ENCODE data around the gene AK9.

- TF ChIP-seq EZH2 (IDR thresholded peaks at IDR 0.05) = no peak
- TF ChIP-seq, protein P1, sequence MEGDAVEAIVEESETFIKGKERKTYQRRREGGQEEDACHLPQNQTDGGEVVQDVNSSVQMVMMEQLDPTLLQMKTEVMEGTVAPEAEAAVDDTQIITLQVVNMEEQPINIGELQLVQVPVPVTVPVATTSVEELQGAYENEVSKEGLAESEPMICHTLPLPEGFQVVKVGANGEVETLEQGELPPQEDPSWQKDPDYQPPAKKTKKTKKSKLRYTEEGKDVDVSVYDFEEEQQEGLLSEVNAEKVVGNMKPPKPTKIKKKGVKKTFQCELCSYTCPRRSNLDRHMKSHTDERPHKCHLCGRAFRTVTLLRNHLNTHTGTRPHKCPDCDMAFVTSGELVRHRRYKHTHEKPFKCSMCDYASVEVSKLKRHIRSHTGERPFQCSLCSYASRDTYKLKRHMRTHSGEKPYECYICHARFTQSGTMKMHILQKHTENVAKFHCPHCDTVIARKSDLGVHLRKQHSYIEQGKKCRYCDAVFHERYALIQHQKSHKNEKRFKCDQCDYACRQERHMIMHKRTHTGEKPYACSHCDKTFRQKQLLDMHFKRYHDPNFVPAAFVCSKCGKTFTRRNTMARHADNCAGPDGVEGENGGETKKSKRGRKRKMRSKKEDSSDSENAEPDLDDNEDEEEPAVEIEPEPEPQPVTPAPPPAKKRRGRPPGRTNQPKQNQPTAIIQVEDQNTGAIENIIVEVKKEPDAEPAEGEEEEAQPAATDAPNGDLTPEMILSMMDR (IDR thresholded peaks at IDR 0.05) = no peak
These were observed 203.0 kb downstream of the AK9 start for GRCh38 chr6:109488001-109488400.

All from neural progenitor cell (in vitro differentiated cells).